Fibroblast of lung (primary cell): ENCODE data around the gene CTRL. TPM values are rescaled to one million over a fixed set of nuclear protein-coding genes. Genes with fewer than 3 reads are reported as not detected.

Experiments used
- DNase-seq, 2 donors: peaks; one replicate each; pipeline versions ENCODE4 v3.0.0 to v3.0.0-alpha.2; 2010; ENCODE audit warnings: low read depth in 2 of 2
- H2AFZ ChIP-seq: 2 replicates; pipeline ENCODE4 v1.5.1; 2012; ENCODE audit warnings: low read length, control low read depth, inconsistent platforms
- H3K27ac ChIP-seq: 2 replicates; pipeline ENCODE4 v1.5.1; 2011; ENCODE audit warnings: low read length, control low read depth; ENCODE audit not compliant: insufficient read depth
- H3K27me3 ChIP-seq: 2 replicates; pipeline ENCODE4 v1.5.1; 2011; ENCODE audit warnings: mild to moderate bottlenecking, low read length; ENCODE audit not compliant: control insufficient read depth, insufficient read depth
- H3K36me3 ChIP-seq: 2 replicates; pipeline ENCODE4 v1.5.1; 2011; ENCODE audit warnings: low read length; ENCODE audit not compliant: control insufficient read depth, insufficient read depth
- H3K4me1 ChIP-seq: 2 replicates; pipeline ENCODE4 v1.5.1; 2011; ENCODE audit warnings: low read length; ENCODE audit not compliant: control insufficient read depth, insufficient read depth; ENCODE audit errors: extremely low read depth
- H3K4me2 ChIP-seq: 2 replicates; pipeline ENCODE4 v1.5.1; 2011; ENCODE audit warnings: low read length, control low read depth; ENCODE audit not compliant: insufficient read depth; ENCODE audit errors: extremely low read depth
- H3K4me3 ChIP-seq, 4 experiments: fragments of 200-600 bp in 1 of 4; sonication (generic) in 1 of 4; replicated peaks in 1 of 4; 2 replicates each; pipeline ENCODE4 v1.5.1; 2011 to 2016; ENCODE audit warnings: low read length in 4 of 4, low read depth in 3 of 4, mild to moderate bottlenecking in 3 of 4, control low read depth in 2 of 4, inconsistent platforms in 1 of 4, mixed read lengths in 1 of 4; ENCODE audit not compliant: insufficient read depth in 1 of 4; ENCODE audit errors: control extremely low read depth in 1 of 4
- H3K79me2 ChIP-seq: 2 replicates; pipeline ENCODE4 v1.5.1; 2012; ENCODE audit warnings: mild to moderate bottlenecking, low read length, inconsistent platforms; ENCODE audit not compliant: control insufficient read depth, insufficient read depth
- H3K9ac ChIP-seq: 2 replicates; pipeline ENCODE4 v1.5.1; 2011; ENCODE audit warnings: mild to moderate bottlenecking, low read length, control low read depth; ENCODE audit not compliant: insufficient read depth
- H3K9me3 ChIP-seq: 2 replicates; pipeline ENCODE4 v1.5.1; 2012; ENCODE audit warnings: low read depth, low read length; ENCODE audit not compliant: control insufficient read depth, insufficient read depth
- H4K20me1 ChIP-seq: 2 replicates; pipeline ENCODE4 v1.5.1; 2011; ENCODE audit warnings: low read length; ENCODE audit not compliant: control insufficient read depth, insufficient read depth; ENCODE audit errors: extremely low read depth
- EZH2 ChIP-seq: IDR thresholded peaks from 2 replicates; pipeline ENCODE4 v1.5.1; 2012; ENCODE audit warnings: low read length, control low read depth, mild to moderate bottlenecking; ENCODE audit errors: missing control alignments
- polyA minus RNA-seq: library from RNA; depleted of rRNA, polyadenylated mRNA; stranded (reverse); fragments of >200 nt; gene quantifications from 2 replicates; pipeline ENCODE4 v1.2.3, GENCODE V29; 2011; ENCODE audit warnings: low replicate concordance
- polyA plus RNA-seq, 2 donors: library from polyadenylated mRNA; depleted of rRNA in 1 of 2; stranded (reverse) in 1 of 2; unstranded in 1 of 2; fragments of >200 nt; gene quantifications; 2 replicates each; pipeline ENCODE4 v1.2.1, GENCODE V29; 2011 to 2012; ENCODE audit warnings: missing spikeins in 1 of 2
- total RNA-seq: library from RNA; depleted of rRNA; stranded (reverse); fragments of >200 nt; gene quantifications from 2 replicates; pipeline ENCODE4 v1.2.1, GENCODE V29; 2014
- TF ChIP-seq, protein P1 (sequence below), 2 donors: IDR thresholded peaks in 1 of 2; conservative IDR thresholded peaks in 1 of 2; 1 replicate in 1 of 2; 2 replicates in 1 of 2; pipeline ENCODE4 v1.5.1; 2011 to 2012; ENCODE audit warnings: low read length in 2 of 2, control low read depth in 1 of 2, inconsistent platforms in 1 of 2, low read depth in 1 of 2, mild to moderate bottlenecking in 1 of 2

The CTRL gene
- total RNA-seq (0.26 and 0.33 TPM in 2 replicates), polyA plus RNA-seq (0.14 and 0.53 TPM in 2 replicates), polyA minus RNA-seq (15.6 TPM in 1 of 2 replicates, not detected in the other)
- 0.24 and 0.41 TPM in 2 replicates for polyA plus RNA-seq (2012)

- Histone ChIP-seq H3K36me3 (peaks cover 14% of the 10 kb centered on the region), H3K79me2 (peaks cover 1% of the 10 kb centered on the region), H3K27ac (no peak within 1 kb of the TSS), H3K4me2 (no peak within 1 kb of the TSS), H3K27me3 (no peaks in the 10 kb centered on the region), H4K20me1 (no peaks in the 10 kb centered on the region), H3K4me3 (no peak within 1 kb of the TSS), H3K9ac (no peak within 1 kb of the TSS), H3K4me1 (peaks cover 9% of the 10 kb centered on the region), H3K9me3 (no peaks in the 10 kb centered on the region), H2AFZ (no peak within 1 kb of the TSS)
- TF ChIP-seq, protein P1, sequence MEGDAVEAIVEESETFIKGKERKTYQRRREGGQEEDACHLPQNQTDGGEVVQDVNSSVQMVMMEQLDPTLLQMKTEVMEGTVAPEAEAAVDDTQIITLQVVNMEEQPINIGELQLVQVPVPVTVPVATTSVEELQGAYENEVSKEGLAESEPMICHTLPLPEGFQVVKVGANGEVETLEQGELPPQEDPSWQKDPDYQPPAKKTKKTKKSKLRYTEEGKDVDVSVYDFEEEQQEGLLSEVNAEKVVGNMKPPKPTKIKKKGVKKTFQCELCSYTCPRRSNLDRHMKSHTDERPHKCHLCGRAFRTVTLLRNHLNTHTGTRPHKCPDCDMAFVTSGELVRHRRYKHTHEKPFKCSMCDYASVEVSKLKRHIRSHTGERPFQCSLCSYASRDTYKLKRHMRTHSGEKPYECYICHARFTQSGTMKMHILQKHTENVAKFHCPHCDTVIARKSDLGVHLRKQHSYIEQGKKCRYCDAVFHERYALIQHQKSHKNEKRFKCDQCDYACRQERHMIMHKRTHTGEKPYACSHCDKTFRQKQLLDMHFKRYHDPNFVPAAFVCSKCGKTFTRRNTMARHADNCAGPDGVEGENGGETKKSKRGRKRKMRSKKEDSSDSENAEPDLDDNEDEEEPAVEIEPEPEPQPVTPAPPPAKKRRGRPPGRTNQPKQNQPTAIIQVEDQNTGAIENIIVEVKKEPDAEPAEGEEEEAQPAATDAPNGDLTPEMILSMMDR (conservative IDR thresholded peaks at IDR 0.05 in 1 of 2, IDR thresholded peaks at IDR 0.05 in 1 of 2; ENCODE audit: low read depth in 1 of 2, low read length in 2 of 2), result peak; percentile 18 to 32
- TF ChIP-seq EZH2, result no peak
- no peak for DNase-seq
Observed at GRCh38 chr16:67931712-67932461, at the start of gene CTRL. CTRL (minus strand) TSS chr16:67931862; CDS start chr16:67931852, 10 bp downstream.

DNA sequence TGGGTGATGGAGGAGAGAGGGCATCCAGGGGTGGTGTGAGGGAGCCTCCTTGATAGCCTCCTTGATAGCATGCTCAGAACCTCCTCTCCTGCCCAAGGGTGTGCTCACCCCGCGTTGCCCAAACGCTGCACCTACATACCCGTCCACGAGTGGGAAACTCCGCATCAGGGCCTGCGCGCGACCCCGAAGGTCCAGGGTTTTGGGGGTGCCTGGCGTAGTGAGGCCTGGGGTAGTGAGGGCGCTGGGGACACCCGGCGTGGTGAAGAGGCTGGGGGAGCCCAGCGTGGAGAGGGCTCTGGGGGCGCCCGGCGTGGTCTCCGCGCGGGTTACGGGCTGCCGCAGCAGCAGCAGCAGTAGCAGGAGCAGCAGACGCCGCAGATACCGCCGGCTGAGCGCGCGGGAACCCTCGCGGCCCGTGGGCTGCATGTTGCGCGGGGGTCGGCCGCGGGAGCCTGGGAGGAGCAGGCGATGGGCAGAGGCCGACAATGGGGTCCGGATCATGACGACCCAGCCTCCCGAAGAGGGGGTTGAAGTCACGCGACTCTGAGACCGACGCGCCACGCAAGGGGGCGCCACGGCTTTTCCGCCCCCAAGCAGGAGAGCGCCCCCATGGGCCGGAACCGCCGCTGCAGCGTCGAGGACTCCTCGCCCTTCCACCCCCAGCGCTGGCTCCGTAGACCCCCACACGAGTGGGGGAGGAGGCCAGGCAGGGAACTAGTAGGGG is 48.5 kb upstream of the CTRL start, which contains the start of gene DPEP3:
TSS of gene DPEP3 (minus strand) at position 545 of the 724 bp plus-strand sequence. CDS start at position 426, 119 bp downstream.
- no peak for DNase-seq
- Histone ChIP-seq H4K20me1 (no peaks in the 10 kb centered on the region), H3K9ac (no peak within 1 kb of the TSS), H3K4me3 (no peak within 1 kb of the TSS), H3K4me2 (no peak within 1 kb of the TSS), H2AFZ (no peak within 1 kb of the TSS), H3K27ac (no peak within 1 kb of the TSS), H3K36me3 (no peaks in the 10 kb centered on the region), H3K27me3 (peaks cover 11% of the 10 kb centered on the region), H3K79me2 (no peaks in the 10 kb centered on the region), H3K4me1 (peaks cover 2% of the 10 kb centered on the region), H3K9me3 (no peaks in the 10 kb centered on the region)
- TF ChIP-seq, protein P1 (conservative IDR thresholded peaks at IDR 0.05 in 1 of 2, IDR thresholded peaks at IDR 0.05 in 1 of 2; ENCODE audit: low read depth in 1 of 2, low read length in 2 of 2), result no peak
- no peak for TF ChIP-seq EZH2
